Activated CD4-positive, alpha-beta T cell treated with anti-CD3 and anti-CD28 coated beads, Interleukin-10, Interleukin-2, amounts not matched to agents 100 ng/mL and 50 ng/mL, durations not matched to agents 16 hours and 8 hours (primary cell): ENCODE results near the gene NADSYN1.
"Not testable (repeated sequence)": the region's sequence is repeated elsewhere in the genome, so short reads cannot be mapped to it uniquely, and the experiment has no call there.

ENCODE experiments used
- DNase-seq: peaks from one replicate; pipeline ENCODE4 v3.0.0-alpha.2; 2020

The NADSYN1 gene

GRCh38 chr11:71453037-71453917 lies at the start of gene NADSYN1:
TSS of gene NADSYN1 (plus strand) at chr11:71453203. CDS start at chr11:71453297, 94 bp downstream.
- peak; percentile 97 for DNase-seq

GRCh38 chr11:71404209-71404608 lies 48.8 kb upstream of the NADSYN1 start:
- no peak for DNase-seq

- DNase-seq: no peak
Observed at GRCh38 chr11:71406681-71407080, 46.3 kb upstream of the NADSYN1 start.

- DNase-seq: no peak
Observed at GRCh38 chr11:71407356-71407755, 45.6 kb upstream of the NADSYN1 start.

- no peak for DNase-seq
Observed at GRCh38 chr11:71408826-71409225, 44.2 kb upstream of the NADSYN1 start.

GRCh38 chr11:71410363-71410966 lies 42.5 kb upstream of the NADSYN1 start:
- no peak for DNase-seq

GRCh38 chr11:71414645-71415044 lies 38.4 kb upstream of the NADSYN1 start:
- DNase-seq: no peak

- no peak for DNase-seq
Observed at GRCh38 chr11:71418643-71419042, 34.4 kb upstream of the NADSYN1 start.

GRCh38 chr11:71420455-71421241 lies 32.4 kb upstream of the NADSYN1 start:
- peak; percentile 18 for DNase-seq

- DNase-seq: no peak
Observed at GRCh38 chr11:71421392-71421950, 31.5 kb upstream of the NADSYN1 start.

GRCh38 chr11:71422318-71422717 lies 30.7 kb upstream of the NADSYN1 start:
- DNase-seq: not testable (repeated sequence)

GRCh38 chr11:71423181-71423790 lies 29.7 kb upstream of the NADSYN1 start:
- DNase-seq: no peak

- DNase-seq: no peak
Observed at GRCh38 chr11:71425409-71425808, 27.6 kb upstream of the NADSYN1 start.

- DNase-seq: no peak
Observed at GRCh38 chr11:71425860-71426259, 27.1 kb upstream of the NADSYN1 start.

- DNase-seq: no peak
Observed at GRCh38 chr11:71426413-71426812, 26.6 kb upstream of the NADSYN1 start.

- no peak for DNase-seq
Observed at GRCh38 chr11:71428861-71429435, 24.1 kb upstream of the NADSYN1 start.

GRCh38 chr11:71429701-71430100 lies 23.3 kb upstream of the NADSYN1 start:
- no peak for DNase-seq

- no peak for DNase-seq
Observed at GRCh38 chr11:71430166-71430565, 22.8 kb upstream of the NADSYN1 start.

GRCh38 chr11:71431271-71431670 lies 21.7 kb upstream of the NADSYN1 start:
- no peak for DNase-seq

- DNase-seq: no peak
Observed at GRCh38 chr11:71432761-71433647, 20.0 kb upstream of the NADSYN1 start.
